Endodermal cell (in vitro differentiated cells): ENCODE results near the gene MCMBP. TPM values are rescaled to one million over a fixed set of nuclear protein-coding genes. Genes with fewer than 3 reads are reported as not detected.

ENCODE experiments used
- DNase-seq: peaks from one replicate; pipeline ENCODE4 v3.0.0-alpha.2; 2017
- H3K27ac ChIP-seq: 2 replicates; pipeline ENCODE4 v1.5.1; 2013; ENCODE audit warnings: mild to moderate bottlenecking, low read depth, low read length, moderate library complexity
- H3K27me3 ChIP-seq: 2 replicates; pipeline ENCODE4 v1.6.1; 2013; ENCODE audit warnings: mild to moderate bottlenecking, low read length, moderate library complexity; ENCODE audit not compliant: insufficient read depth, control insufficient read depth, poor library complexity, severe bottlenecking
- H3K36me3 ChIP-seq: 2 replicates; pipeline ENCODE4 v1.7.0; 2013; ENCODE audit warnings: mild to moderate bottlenecking, low read length, moderate library complexity; ENCODE audit not compliant: control insufficient read depth, insufficient read depth
- H3K4me1 ChIP-seq: one replicate; pipeline ENCODE4 v1.7.0; 2013; ENCODE audit warnings: low read length; ENCODE audit not compliant: control insufficient read depth, insufficient read depth
- H3K4me3 ChIP-seq: 2 replicates; pipeline ENCODE4 v1.5.1; 2013; ENCODE audit warnings: mild to moderate bottlenecking, low read length, moderate library complexity
- H3K9ac ChIP-seq: 2 replicates; pipeline ENCODE4 v1.6.1; 2013; ENCODE audit warnings: mild to moderate bottlenecking, low read length, moderate library complexity; ENCODE audit not compliant: poor library complexity, severe bottlenecking; ENCODE audit errors: extremely low read depth
- H3K9me3 ChIP-seq: 2 replicates; pipeline ENCODE4 v1.6.1; 2013; ENCODE audit warnings: mild to moderate bottlenecking, low read length, moderate library complexity; ENCODE audit not compliant: control insufficient read depth
- H3K27ac Mint-ChIP-seq: 2 replicates; pipeline ENCODE4 v1.8.0; 2020; ENCODE audit warnings: mixed read lengths
- H3K27me3 Mint-ChIP-seq: 2 replicates; pipeline ENCODE4 v1.8.0; 2021; ENCODE audit warnings: mild to moderate bottlenecking, mixed read lengths; ENCODE audit not compliant: insufficient read depth
- H3K36me3 Mint-ChIP-seq: 2 replicates; pipeline ENCODE4 v1.8.0; 2020; ENCODE audit warnings: low read depth, mixed read lengths
- H3K4me1 Mint-ChIP-seq: 2 replicates; pipeline ENCODE4 v1.8.0; 2020; ENCODE audit warnings: mixed read lengths
- H3K4me3 Mint-ChIP-seq: 2 replicates; pipeline ENCODE4 v1.8.0; 2020; ENCODE audit warnings: mild to moderate bottlenecking, moderate library complexity, mixed read lengths
- H3K9me3 Mint-ChIP-seq: 2 replicates; pipeline ENCODE4 v1.8.0; 2020; ENCODE audit warnings: mild to moderate bottlenecking, mixed read lengths
- CTCF ChIP-seq: fragments of 200-600 bp; sonication (generic); conservative IDR thresholded peaks from 2 replicates; pipeline ENCODE4 v1.5.0; 2021; ENCODE audit warnings: antibody characterized with exemption, mild to moderate bottlenecking
- WGBS, 2 experiments: methylation state at CpG; one replicate each; pipeline versions ENCODE4 v1.1.5 to v1.1.7; 2013; ENCODE audit warnings: missing lambda C conversion rate in 2 of 2, mixed read lengths in 1 of 2; ENCODE audit not compliant: insufficient coverage in 1 of 2, insufficient read length in 1 of 2; 5-methylcytosine and 5-hydroxymethylcytosine counted together
- total RNA-seq, 2 donors: library from RNA; stranded (reverse); fragmentation: NEBNext Ultra II Directional in 1 of 2; extraction: Animal tissue kit (Norgen Biotek cat#: 25700) in 1 of 2; gene quantifications; 2 replicates in 1 of 2; 3 replicates in 1 of 2; pipeline ENCODE4 v1.2.1, GENCODE V29; 2021

Gene MCMBP
- total RNA-seq, 2 donors from 2014 or later: 96.6 to 98.9 TPM

GRCh38 chr10:119896061-119896655, 23.5 kb upstream of the MCMBP start:
- Histone ChIP-seq H3K27me3 (no peaks in the 10 kb centered on the region), H3K9ac (no peak overlapping the region), H3K36me3 (peaks cover 53% of the 10 kb centered on the region), H3K4me3 (peak overlapping the region; percentile 34), H3K27ac (no peak overlapping the region), H3K9me3 (peaks cover under 1% of the 10 kb centered on the region), H3K4me1 (peaks cover 2% of the 10 kb centered on the region)
- H3K27ac Mint-ChIP-seq: no peak overlapping the region
- H3K36me3 Mint-ChIP-seq: peaks cover 42% of the 10 kb centered on the region
- WGBS, 2 experiments: 95 to 96% methylated on average over 4 of the region's 4 CpGs
- DNase-seq: peak; percentile 6
- no peaks in the 10 kb centered on the region for H3K27me3 Mint-ChIP-seq
- no peak overlapping the region for H3K4me3 Mint-ChIP-seq
- peaks cover 8% of the 10 kb centered on the region for H3K9me3 Mint-ChIP-seq
- peaks cover 28% of the 10 kb centered on the region for H3K4me1 Mint-ChIP-seq
- TF ChIP-seq CTCF: no peak

GRCh38 chr10:119893845-119894427, 21.3 kb upstream of the MCMBP start:
- WGBS, 2 experiments: 88 to 89% methylated on average over 1 to 3 of the region's 3 CpGs

GRCh38 chr10:119893074-119893473, 20.4 kb upstream of the MCMBP start:
- peaks cover 47% of the 10 kb centered on the region for H3K4me1 Mint-ChIP-seq
- Histone ChIP-seq H3K36me3 (peaks cover 25% of the 10 kb centered on the region), H3K27me3 (no peaks in the 10 kb centered on the region), H3K9me3 (peaks cover 11% of the 10 kb centered on the region), H3K27ac (no peak overlapping the region), H3K4me1 (peaks cover 2% of the 10 kb centered on the region), H3K9ac (peak overlapping the region; percentile 59), H3K4me3 (peak overlapping the region; percentile 83)
- H3K27ac Mint-ChIP-seq: peak overlapping the region; percentile 95
- DNase-seq: no peak
- H3K27me3 Mint-ChIP-seq: no peaks in the 10 kb centered on the region
- peak overlapping the region; percentile 95 for H3K4me3 Mint-ChIP-seq
- WGBS, 2 experiments: 0 to 12% methylated on average over 7 to 9 of the region's 9 CpGs
- H3K9me3 Mint-ChIP-seq: peaks cover 20% of the 10 kb centered on the region
- no peak for TF ChIP-seq CTCF
- H3K36me3 Mint-ChIP-seq: peaks cover 25% of the 10 kb centered on the region

More at GRCh38 chr10:119893845-119894427, 21.3 kb upstream of the MCMBP start:
- H3K9me3 Mint-ChIP-seq: peaks cover 20% of the 10 kb centered on the region
- H3K27me3 Mint-ChIP-seq: no peaks in the 10 kb centered on the region
- peaks cover 2% of the 10 kb centered on the region for H3K4me1 ChIP-seq
- no peak overlapping the region for H3K27ac ChIP-seq
- H3K27me3 ChIP-seq: no peaks in the 10 kb centered on the region
- H3K4me1 Mint-ChIP-seq: peaks cover 39% of the 10 kb centered on the region
- H3K9me3 ChIP-seq: peaks cover 11% of the 10 kb centered on the region
- DNase-seq: no peak
- peak overlapping the region; percentile 83 for H3K4me3 ChIP-seq
- H3K9ac ChIP-seq: no peak overlapping the region
- H3K4me3 Mint-ChIP-seq: peak overlapping the region; percentile 95
- H3K36me3 ChIP-seq: peaks cover 34% of the 10 kb centered on the region
- TF ChIP-seq CTCF: no peak
- H3K36me3 Mint-ChIP-seq: peaks cover 33% of the 10 kb centered on the region
- H3K27ac Mint-ChIP-seq: no peak overlapping the region
